Choroid plexus epithelial cell (primary cell): ENCODE data around the gene BABAM1.

Source experiments
- DNase-seq: peaks from one replicate; pipeline ENCODE4 v3.0.0-alpha.2; 2010; ENCODE audit warnings: low read depth
- H3K4me3 ChIP-seq: 2 replicates; pipeline ENCODE4 v1.5.1; 2011; ENCODE audit warnings: low read depth, mild to moderate bottlenecking, control low read depth, low read length, moderate library complexity
- CTCF ChIP-seq: conservative IDR thresholded peaks from 2 replicates; pipeline ENCODE4 v1.5.1; 2011; ENCODE audit warnings: low read depth, mild to moderate bottlenecking, control low read depth, inconsistent platforms, low read length, moderate library complexity

Gene BABAM1

GRCh38 chr19:17320435-17320834 lies 53.2 kb downstream of the BABAM1 start:
- no peak for TF ChIP-seq CTCF

DNA sequence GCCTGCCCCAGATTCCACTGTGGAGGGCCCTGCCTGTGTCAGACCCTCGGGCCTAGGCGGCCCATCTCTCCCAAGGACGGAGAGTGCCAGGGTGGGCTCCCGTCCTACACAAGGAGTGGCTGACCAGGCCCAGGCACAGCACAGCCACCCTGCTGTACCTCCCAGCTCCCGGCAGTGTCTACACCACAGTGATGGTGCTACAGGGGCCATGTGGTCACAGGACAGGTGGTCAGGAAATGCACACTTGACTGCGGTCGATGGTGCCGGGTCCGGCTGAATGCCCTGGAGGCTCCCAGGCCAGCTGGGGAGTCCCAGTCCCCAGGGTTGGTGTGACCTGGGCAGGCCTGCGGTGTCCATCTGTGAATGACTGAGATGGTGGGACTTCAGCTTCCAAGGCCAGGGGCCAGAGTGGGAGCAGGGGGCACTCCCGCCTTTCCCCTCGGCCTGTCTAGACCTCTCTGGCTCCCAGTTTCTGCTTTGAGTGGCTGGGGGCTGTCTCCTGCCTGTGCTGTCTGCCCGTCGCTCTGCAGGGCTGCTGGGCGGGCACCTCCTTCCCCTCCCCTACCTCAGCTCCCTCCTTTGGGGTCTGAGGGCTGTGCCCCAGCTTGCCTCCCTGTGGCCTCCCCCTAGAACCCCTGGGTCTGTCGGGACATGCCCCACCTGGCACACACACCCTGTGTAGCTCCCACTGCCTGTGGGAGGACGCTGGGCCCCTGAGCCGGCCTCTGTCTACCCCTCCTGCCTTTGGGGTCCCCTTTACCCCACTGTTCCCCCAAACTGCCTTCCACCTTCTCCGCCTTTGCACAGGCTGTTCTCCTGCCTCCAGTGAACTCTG lies 54.6 kb downstream of the BABAM1 start:
- no peak for DNase-seq
- H3K4me3 ChIP-seq, result no peak overlapping the region
- no peak for TF ChIP-seq CTCF

More at GRCh38 chr19:17320435-17320834, 53.2 kb downstream of the BABAM1 start:
- DNase-seq, result no peak
- no peak overlapping the region for H3K4me3 ChIP-seq

DNA sequence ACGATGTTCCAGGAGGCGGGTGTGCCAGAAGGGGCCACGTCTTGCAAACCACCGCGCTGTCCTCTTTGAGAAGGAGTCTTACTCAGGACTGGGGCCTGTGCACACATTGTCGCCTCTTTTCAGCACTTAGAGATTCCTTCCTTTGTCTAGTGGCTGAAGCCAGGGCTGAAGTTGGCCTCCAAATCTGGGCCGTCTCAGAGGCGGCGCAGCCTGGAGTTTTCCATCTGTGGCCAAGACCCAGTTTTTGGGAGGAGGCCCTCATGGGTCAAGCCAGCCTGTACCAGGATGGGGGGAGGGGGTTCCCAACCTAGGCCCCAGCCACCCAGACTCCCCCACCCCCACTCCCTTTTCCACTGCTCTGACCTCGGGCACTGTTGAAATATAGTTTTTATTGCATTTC lies 55.6 kb downstream of the BABAM1 start:
- no peak for TF ChIP-seq CTCF
- H3K4me3 ChIP-seq, result no peak overlapping the region
- DNase-seq, result no peak

DNA sequence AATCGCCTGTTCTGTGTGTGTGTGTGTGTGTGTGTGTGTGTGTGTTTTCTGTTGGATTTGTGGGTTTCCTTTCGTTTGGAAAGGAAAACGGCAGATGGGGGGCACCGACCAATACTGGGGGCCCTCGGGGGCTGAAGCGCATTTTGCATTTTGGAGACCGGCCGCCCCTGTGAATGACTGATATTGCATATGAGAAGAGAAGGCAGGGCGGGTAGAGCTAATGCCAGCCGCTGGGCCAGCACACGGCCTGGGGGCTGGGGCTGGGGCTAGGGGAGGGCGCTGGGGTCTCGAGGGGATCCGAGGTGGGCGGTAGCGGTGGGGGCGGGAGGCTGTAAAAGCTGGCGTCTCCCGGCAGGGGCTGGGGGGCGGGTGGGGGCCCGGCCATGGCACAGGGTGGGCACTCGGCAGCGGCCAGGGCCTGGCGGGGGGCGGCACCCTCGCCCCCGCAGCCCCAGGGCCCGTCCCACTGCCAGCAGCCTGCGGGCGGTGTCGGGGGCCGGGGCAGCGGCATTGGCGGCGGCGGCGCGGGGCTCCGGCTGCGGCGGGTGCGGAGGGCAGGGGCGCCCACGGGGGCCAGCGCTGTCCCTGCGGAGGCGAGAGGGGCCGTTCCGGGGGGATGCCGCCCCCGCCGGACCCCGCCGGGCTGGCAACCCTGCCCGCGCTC lies 56.2 kb downstream of the BABAM1 start:
- DNase-seq, result no peak
- H3K4me3 ChIP-seq, result peak overlapping the region; percentile 3
- no peak for TF ChIP-seq CTCF

- H3K4me3 ChIP-seq, result peak overlapping the region; percentile 3
- DNase-seq, result no peak
- TF ChIP-seq CTCF, result no peak
Observed at GRCh38 chr19:17323964-17324332, 56.7 kb downstream of the BABAM1 start.

GRCh38 chr19:17324357-17325114 lies 57.3 kb downstream of the BABAM1 start:
- H3K4me3 ChIP-seq, result no peak overlapping the region
- DNase-seq, result no peak
- TF ChIP-seq CTCF, result no peak
